Retinal pigment epithelial cell (primary cell): ENCODE data around the gene OPCML.

Experiments
- DNase-seq: peaks from one replicate; pipeline ENCODE4 v3.0.0-alpha.2; 2010; ENCODE audit warnings: low read depth
- H3K4me3 ChIP-seq: 2 replicates; pipeline ENCODE4 v1.5.1; 2011; ENCODE audit warnings: mild to moderate bottlenecking, low read length, control low read depth, moderate library complexity
- CTCF ChIP-seq: conservative IDR thresholded peaks from 2 replicates; pipeline ENCODE4 v1.5.1; 2011; ENCODE audit warnings: low read depth, low read length, control low read depth, inconsistent platforms

The OPCML gene

GRCh38 chr11:132804258-132804657 is 728.0 kb downstream of the OPCML start:
- no peak overlapping the region for H3K4me3 ChIP-seq
- no peak for DNase-seq
- no peak for TF ChIP-seq CTCF

GRCh38 chr11:132803436-132803835 is 728.9 kb downstream of the OPCML start:
- no peak overlapping the region for H3K4me3 ChIP-seq
- no peak for TF ChIP-seq CTCF
- DNase-seq = no peak

GRCh38 chr11:132802947-132803346 is 729.4 kb downstream of the OPCML start:
- no peak overlapping the region for H3K4me3 ChIP-seq
- no peak for TF ChIP-seq CTCF
- no peak for DNase-seq

- no peak overlapping the region for H3K4me3 ChIP-seq
- no peak for TF ChIP-seq CTCF
- DNase-seq = no peak
These were observed 738.5 kb downstream of the OPCML start for GRCh38 chr11:132793831-132794230.

- no peak overlapping the region for H3K4me3 ChIP-seq
- DNase-seq = no peak
- no peak for TF ChIP-seq CTCF
These were observed 739.8 kb downstream of the OPCML start for GRCh38 chr11:132792341-132793140.

GRCh38 chr11:132790971-132791370 is 741.3 kb downstream of the OPCML start:
- TF ChIP-seq CTCF = no peak
- H3K4me3 ChIP-seq = no peak overlapping the region
- no peak for DNase-seq

- no peak for TF ChIP-seq CTCF
- no peak overlapping the region for H3K4me3 ChIP-seq
- DNase-seq = no peak
These were observed 741.8 kb downstream of the OPCML start for GRCh38 chr11:132790466-132790865.
